ENCODE data around the gene FCGR3B.
"Not testable (repeated sequence)": the region's sequence is repeated elsewhere in the genome, so short reads cannot be mapped to it uniquely, and the experiment has no call there.

Gene FCGR3B

DNA sequence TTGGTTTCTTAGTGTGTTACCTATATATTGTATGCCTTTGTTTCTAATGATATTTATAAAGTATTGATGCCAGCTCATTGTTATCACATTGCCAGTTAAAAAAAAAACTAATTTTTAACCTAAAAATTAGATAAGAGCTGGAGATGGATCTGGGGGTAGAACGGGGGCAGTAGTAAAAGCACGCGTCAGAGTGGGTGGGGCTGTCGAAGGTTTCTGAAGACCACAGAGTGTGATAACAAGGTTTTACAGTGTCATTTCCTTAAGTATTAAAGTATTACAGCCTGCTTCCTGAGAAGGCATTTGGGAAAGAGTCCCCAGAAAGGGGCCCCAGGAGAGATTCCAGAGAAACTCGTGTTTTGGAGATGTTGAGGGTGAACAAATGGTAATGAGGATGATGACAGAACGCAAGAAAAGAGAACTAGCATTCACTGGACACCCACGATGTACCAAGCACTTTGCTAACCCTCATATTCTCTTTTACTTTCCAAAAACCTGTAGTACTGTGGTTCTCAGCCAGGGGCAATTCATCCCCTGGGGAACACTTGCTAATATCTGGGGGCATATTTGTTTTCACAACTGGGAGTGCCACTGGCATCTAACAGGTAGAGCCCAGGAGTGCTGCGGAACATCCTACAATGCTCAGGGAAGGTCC lies 51.0 kb downstream of the FCGR3B start:
- intact Hi-C loops (cut with DNase I); DNase-seq: not testable (repeated sequence)

- DNase-seq; intact Hi-C loops (cut with DNase I): not testable (repeated sequence)
Measured at GRCh38 chr1:161576676-161577075, 54.3 kb downstream of the FCGR3B start.
